AG04450 (cell line): Measurements from ENCODE around the gene MED9. TPM values are rescaled to one million over a fixed set of nuclear protein-coding genes. Genes with fewer than 3 reads are reported as not detected.

ENCODE experiments used
- CTCF ChIA-PET: fragments of 300-600, 350-600 bp; formaldehyde crosslinking; extraction: SDS; loops from one replicate; lab custom pipeline; 2022; ENCODE audit warnings: antibody characterized with exemption, inconsistent platforms; lab: Charles Lee
- POLR2A ChIA-PET: fragments of 350-600 bp; formaldehyde crosslinking; extraction: SDS; loops from one replicate; lab custom pipeline; 2021; ENCODE audit warnings: antibody characterized with exemption, inconsistent platforms; lab: Yijun Ruan, JAX
- DNase-seq: peaks from one replicate; pipeline ENCODE4 v3.0.0-alpha.2; 2011; ENCODE audit warnings: low read depth, low spot score
- H3K27ac ChIP-seq: one replicate; pipeline ENCODE4 v1.5.1; 2012; ENCODE audit warnings: low read depth, low read length, control low read depth
- H3K27me3 ChIP-seq: one replicate; pipeline ENCODE4 v1.6.0; 2012; ENCODE audit warnings: low read length; ENCODE audit not compliant: control insufficient read depth, insufficient read depth
- H3K4me3 ChIP-seq: 2 replicates; pipeline ENCODE4 v1.5.1; 2011; ENCODE audit warnings: mild to moderate bottlenecking, low read depth, low read length, control low read depth
- H3K9me3 ChIP-seq: 2 replicates; pipeline ENCODE4 v1.5.1; 2012; ENCODE audit warnings: low read length; ENCODE audit not compliant: control insufficient read depth, insufficient read depth
- CTCF ChIP-seq: IDR thresholded peaks from 2 replicates; pipeline ENCODE4 v1.5.1; 2011; ENCODE audit warnings: low read depth, low read length, control low read depth, inconsistent platforms
- polyA plus RNA-seq: library from polyadenylated mRNA; depleted of rRNA; stranded (reverse); fragments of >200 nt; gene quantifications from 2 replicates; pipeline ENCODE4 v1.2.3, GENCODE V29; 2011

The MED9 gene
- polyA plus RNA-seq, 1 experiment: 11.6 TPM

- Histone ChIP-seq H3K27me3 (no peaks in the 10 kb centered on the region), H3K9me3 (no peaks in the 10 kb centered on the region; the same call in 1 of the 2 replicates), H3K27ac (no peak overlapping the region), H3K4me3 (no peak overlapping the region)
- DNase-seq: no peak
- ChIA-PET CTCF (interaction anchor here (1.5 to 2.3 kb wide), 3 partner anchors 13 to 155 kb away, joined by 5 to 10 read pairs (median 7); no protein-coding TSS in a partner anchor), POLR2A (interaction anchor here (3.1 kb wide), 1 partner anchor 14 kb away, joined by 39 read pairs; the partner anchor contains the start of gene RASD1)
- TF ChIP-seq CTCF: no peak
These were observed 33.0 kb downstream of the MED9 start for GRCh38 chr17:17509601-17510425.

GRCh38 chr17:17510456-17511292 lies 33.9 kb downstream of the MED9 start:
- ChIA-PET POLR2A (interaction anchor here (1.2 to 3.1 kb wide), 2 partner anchors 11 to 15 kb away, joined by 3 to 39 read pairs; partner anchors contain the start of gene RASD1), CTCF (interaction anchor here (1.6 to 2.3 kb wide), 2 partner anchors 13 to 156 kb away, joined by 7 to 10 read pairs; no protein-coding TSS in a partner anchor)
- Histone ChIP-seq H3K27me3 (no peaks in the 10 kb centered on the region), H3K4me3 (no peak overlapping the region), H3K9me3 (no peaks in the 10 kb centered on the region; the same call in 1 of the 2 replicates), H3K27ac (no peak overlapping the region)
- no peak for TF ChIP-seq CTCF
- no peak for DNase-seq

GRCh38 chr17:17511293-17511741 lies 34.5 kb downstream of the MED9 start:
- no peaks in the 10 kb centered on the region; the same call in 1 of the 2 replicates for H3K9me3 ChIP-seq
- TF ChIP-seq CTCF: no peak
- DNase-seq: no peak
- H3K27me3 ChIP-seq: no peaks in the 10 kb centered on the region
- CTCF ChIA-PET: interaction anchor here (1.1 to 2.3 kb wide), 3 partner anchors 14 to 156 kb away, joined by 3 to 10 read pairs (median 7); partner anchors contain the start of gene RASD1
- POLR2A ChIA-PET: interaction anchor here (1.2 to 3.1 kb wide), 2 partner anchors 12 to 15 kb away, joined by 3 to 39 read pairs; partner anchors contain the start of gene RASD1
- no peak overlapping the region for H3K4me3 ChIP-seq
- no peak overlapping the region for H3K27ac ChIP-seq

GRCh38 chr17:17511881-17512858 lies 35.4 kb downstream of the MED9 start:
- no peaks in the 10 kb centered on the region for H3K27me3 ChIP-seq
- TF ChIP-seq CTCF: no peak
- no peak overlapping the region for H3K4me3 ChIP-seq
- ChIA-PET CTCF (interaction anchor here (1.1 to 2.3 kb wide), 4 partner anchors 15 to 157 kb away, joined by 3 to 10 read pairs (median 3); partner anchors contain the start of gene RASD1), POLR2A (interaction anchor here (0.6 to 3.1 kb wide), 4 partner anchors 13 to 80 kb away, joined by 3 to 39 read pairs (median 5); partner anchors contain the start of gene RASD1)
- no peak overlapping the region for H3K27ac ChIP-seq
- H3K9me3 ChIP-seq: no peaks in the 10 kb centered on the region; the same call in 1 of the 2 replicates
- DNase-seq: peak; percentile 75
